Smooth muscle cell (in vitro differentiated cells): ENCODE data around the gene SPAG5. TPM values are rescaled to one million over a fixed set of nuclear protein-coding genes. Genes with fewer than 3 reads are reported as not detected.

ENCODE experiments used
- DNase-seq: peaks from one replicate; lab custom pipeline; 2025; ENCODE audit not compliant: unreplicated experiment; lab: John Stamatoyannopoulos, UW
- H2AFZ ChIP-seq: fragments of 200-600 bp; sonication (generic); 2 replicates; pipeline ENCODE4 v1.6.0; 2016; ENCODE audit warnings: antibody characterized with exemption, low read depth, mild to moderate bottlenecking
- H3F3A ChIP-seq: fragments of 200-600 bp; sonication (generic); 2 replicates; pipeline ENCODE4 v1.6.0; 2017; ENCODE audit warnings: antibody characterized with exemption, low read depth
- H3K27ac ChIP-seq: fragments of 200-600 bp; sonication (generic); 2 replicates; pipeline ENCODE4 v1.5.1; 2016; ENCODE audit warnings: low read depth, mild to moderate bottlenecking
- H3K27me3 ChIP-seq: fragments of 200-600 bp; sonication (generic); 2 replicates; pipeline ENCODE4 v1.6.1; 2016; ENCODE audit warnings: low read depth, mild to moderate bottlenecking
- H3K36me3 ChIP-seq: fragments of 200-600 bp; sonication (generic); 2 replicates; pipeline ENCODE4 v1.5.1; 2016; ENCODE audit warnings: low read depth
- H3K4me1 ChIP-seq: fragments of 200-600 bp; sonication (generic); 2 replicates; pipeline ENCODE4 v1.5.1; 2016; ENCODE audit warnings: low read depth
- H3K4me2 ChIP-seq: fragments of 200-600 bp; sonication (generic); 2 replicates; pipeline ENCODE4 v1.6.0; 2016; ENCODE audit warnings: mild to moderate bottlenecking
- H3K4me3 ChIP-seq: fragments of 200-600 bp; sonication (generic); 2 replicates; pipeline ENCODE4 v1.5.1; 2016; ENCODE audit warnings: mild to moderate bottlenecking
- H3K79me2 ChIP-seq: fragments of 200-600 bp; sonication (generic); 2 replicates; pipeline ENCODE4 v1.6.0; 2016; ENCODE audit warnings: low read depth, mild to moderate bottlenecking
- H3K9ac ChIP-seq: fragments of 200-600 bp; sonication (generic); 2 replicates; pipeline ENCODE4 v1.6.0; 2016; ENCODE audit warnings: low read depth
- H3K9me3 ChIP-seq: fragments of 200-600 bp; sonication (generic); replicated peaks from 2 replicates; pipeline ENCODE4 v1.5.1; 2016; ENCODE audit warnings: low read depth
- H4K20me1 ChIP-seq: fragments of 200-600 bp; sonication (generic); 2 replicates; pipeline ENCODE4 v1.6.0; 2016; ENCODE audit warnings: low read depth
- WGBS: methylation state at CpG from one replicate; pipeline ENCODE4 v1.1.7; 2016; ENCODE audit warnings: low lambda C conversion rate; 5-methylcytosine and 5-hydroxymethylcytosine counted together
- polyA plus RNA-seq: library from polyadenylated mRNA; unstranded; fragments of >200 nt; fragmentation: Nextera tagmentation; extraction: Ambion mirVana; gene quantifications from 2 replicates; pipeline ENCODE4 v1.2.1, GENCODE V29; 2016
- total RNA-seq: library from RNA; depleted of rRNA; stranded (reverse); fragments of >200 nt; gene quantifications from 2 replicates; pipeline ENCODE4 v1.2.3, GENCODE V29; 2014
- TF ChIP-seq, protein P1 (sequence below): fragments of 200-600 bp; sonication (generic); IDR thresholded peaks from 2 replicates; pipeline ENCODE4 v1.5.1; 2017; ENCODE audit warnings: borderline replicate concordance, mild to moderate bottlenecking, antibody characterized with exemption; ENCODE audit not compliant: insufficient read depth, poor library complexity, severe bottlenecking

SPAG5 gene
- total and polyA plus RNA-seq, 2 experiments from 2014 or later = 13.9 to 19.8 TPM

DNA sequence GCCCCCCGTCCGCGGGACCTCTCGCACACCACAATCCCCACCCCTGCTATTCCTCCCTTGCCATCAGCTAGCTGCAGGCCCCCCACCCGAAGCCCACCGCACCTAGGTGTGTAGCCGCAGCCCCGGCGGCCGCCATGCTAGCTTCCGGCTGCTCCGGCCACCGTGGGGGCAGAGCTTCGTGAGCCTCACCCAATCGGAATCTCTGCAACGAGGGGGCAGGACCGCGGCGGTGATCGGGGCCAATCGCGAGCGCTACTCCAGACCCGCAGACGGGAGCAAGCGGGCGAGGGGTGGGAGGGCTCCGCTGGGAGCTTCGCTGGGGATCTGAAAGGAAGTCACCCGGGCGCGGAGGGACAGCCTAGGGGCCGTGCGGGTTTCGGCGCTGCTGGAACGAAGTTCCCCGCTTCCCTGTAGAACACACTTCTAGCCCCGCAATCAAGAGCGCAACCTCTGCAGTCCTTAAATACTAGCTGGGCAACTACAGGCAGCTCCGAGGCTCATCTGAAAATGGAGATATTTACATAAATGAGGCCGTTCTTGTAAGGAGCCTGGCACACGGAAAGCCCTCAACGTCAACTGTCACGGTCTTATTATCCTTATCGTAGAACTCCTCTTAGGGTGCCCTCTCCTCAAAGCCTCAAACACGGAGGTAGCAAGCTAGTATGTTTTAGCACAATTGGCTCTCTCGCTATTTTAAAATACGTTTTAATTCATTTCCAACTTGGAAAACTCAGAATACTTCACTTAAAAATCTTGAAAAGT is 27.3 kb downstream of the SPAG5 start, which contains the start of gene PIGS:
PIGS (minus strand) TSS at position 164 of the 762 bp plus-strand sequence; CDS start at position 136, 28 bp downstream.
- DNase-seq = peak; percentile 83
- H3K4me1 ChIP-seq = peaks cover 10% of the 10 kb centered on the region
- peaks cover 30% of the 10 kb centered on the region for H3K79me2 ChIP-seq
- H3K9me3 ChIP-seq = no peaks in the 10 kb centered on the region
- TF ChIP-seq, protein P1, sequence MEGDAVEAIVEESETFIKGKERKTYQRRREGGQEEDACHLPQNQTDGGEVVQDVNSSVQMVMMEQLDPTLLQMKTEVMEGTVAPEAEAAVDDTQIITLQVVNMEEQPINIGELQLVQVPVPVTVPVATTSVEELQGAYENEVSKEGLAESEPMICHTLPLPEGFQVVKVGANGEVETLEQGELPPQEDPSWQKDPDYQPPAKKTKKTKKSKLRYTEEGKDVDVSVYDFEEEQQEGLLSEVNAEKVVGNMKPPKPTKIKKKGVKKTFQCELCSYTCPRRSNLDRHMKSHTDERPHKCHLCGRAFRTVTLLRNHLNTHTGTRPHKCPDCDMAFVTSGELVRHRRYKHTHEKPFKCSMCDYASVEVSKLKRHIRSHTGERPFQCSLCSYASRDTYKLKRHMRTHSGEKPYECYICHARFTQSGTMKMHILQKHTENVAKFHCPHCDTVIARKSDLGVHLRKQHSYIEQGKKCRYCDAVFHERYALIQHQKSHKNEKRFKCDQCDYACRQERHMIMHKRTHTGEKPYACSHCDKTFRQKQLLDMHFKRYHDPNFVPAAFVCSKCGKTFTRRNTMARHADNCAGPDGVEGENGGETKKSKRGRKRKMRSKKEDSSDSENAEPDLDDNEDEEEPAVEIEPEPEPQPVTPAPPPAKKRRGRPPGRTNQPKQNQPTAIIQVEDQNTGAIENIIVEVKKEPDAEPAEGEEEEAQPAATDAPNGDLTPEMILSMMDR = no peak
- H3K4me2 ChIP-seq = peak within 1 kb of the TSS; percentile 97
- no peaks in the 10 kb centered on the region for H3K36me3 ChIP-seq
- no peaks in the 10 kb centered on the region for H3K27me3 ChIP-seq
- no peaks in the 10 kb centered on the region for H3F3A ChIP-seq
- H3K4me3 ChIP-seq = peak within 1 kb of the TSS; percentile 88
- peak within 1 kb of the TSS; percentile 80 for H3K9ac ChIP-seq
- peak within 1 kb of the TSS; percentile 91 for H2AFZ ChIP-seq
- H3K27ac ChIP-seq = peak within 1 kb of the TSS; percentile 37
- 2% methylated on average over 45 of the region's 49 CpGs for WGBS
- peaks cover 8% of the 10 kb centered on the region for H4K20me1 ChIP-seq

DNA sequence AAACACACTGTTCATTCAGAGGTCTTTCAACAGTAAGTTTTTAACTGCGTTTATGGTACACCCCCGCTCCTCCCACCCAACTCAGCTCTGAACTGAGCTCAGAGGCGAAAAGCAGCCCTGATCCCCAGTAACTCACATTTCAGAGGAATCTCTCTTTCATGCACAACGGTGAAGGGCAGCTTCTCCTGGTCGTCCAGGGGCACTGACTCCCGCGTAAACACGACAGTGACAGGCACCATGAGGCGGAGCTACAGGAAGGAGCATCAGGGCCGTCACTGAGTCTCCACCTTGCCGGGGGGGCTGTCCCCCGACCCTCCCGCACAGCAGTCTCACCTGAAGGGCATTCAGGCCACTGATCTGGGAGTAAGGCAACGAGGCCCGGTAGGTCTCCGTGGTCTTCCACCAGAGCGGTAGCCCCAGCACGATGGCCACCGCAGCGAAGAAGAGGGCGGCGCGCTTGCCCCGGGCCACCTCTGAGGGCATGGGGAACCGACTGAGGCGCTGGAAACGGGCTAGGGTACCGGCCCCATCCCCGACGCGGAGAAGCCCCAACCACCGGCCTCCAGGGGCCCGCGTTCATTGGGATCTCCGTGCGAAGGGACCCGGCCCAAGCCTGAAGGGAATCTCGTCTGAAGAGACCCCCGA is 28.0 kb downstream of the SPAG5 start:
- no peak for DNase-seq
- H3K9ac ChIP-seq = peak overlapping the region; percentile 80
- no peaks in the 10 kb centered on the region for H3K27me3 ChIP-seq
- no peak overlapping the region for H3K27ac ChIP-seq
- TF ChIP-seq, protein P1 = no peak
- 2% methylated on average over 35 of the region's 39 CpGs for WGBS
- no peaks in the 10 kb centered on the region for H3K9me3 ChIP-seq
- peak overlapping the region; percentile 87 for H2AFZ ChIP-seq
- peaks cover 8% of the 10 kb centered on the region for H4K20me1 ChIP-seq
- peak overlapping the region; percentile 97 for H3K4me2 ChIP-seq
- peaks cover 30% of the 10 kb centered on the region for H3K79me2 ChIP-seq
- H3K4me1 ChIP-seq = peaks cover 7% of the 10 kb centered on the region
- H3F3A ChIP-seq = no peaks in the 10 kb centered on the region
- peak overlapping the region; percentile 88 for H3K4me3 ChIP-seq
- no peaks in the 10 kb centered on the region for H3K36me3 ChIP-seq

DNA sequence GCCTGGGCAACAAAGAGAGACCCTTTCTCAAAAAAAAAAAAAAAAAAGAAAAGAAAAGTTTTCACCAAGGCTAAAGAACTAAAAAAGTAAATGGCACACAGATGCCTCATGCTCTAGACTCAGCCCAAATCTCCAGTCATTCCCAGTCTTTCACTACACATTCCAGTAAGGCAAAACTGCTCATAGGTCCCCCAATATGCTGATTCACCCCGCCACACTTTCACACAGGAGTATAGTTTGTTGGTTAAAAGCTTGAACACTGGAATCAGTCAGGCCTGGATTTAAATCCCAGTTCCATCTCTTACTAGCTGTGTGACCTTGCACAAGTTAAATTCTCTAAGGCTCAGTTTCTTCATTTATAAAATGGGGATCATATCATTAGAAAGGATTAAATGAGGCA is 29.4 kb downstream of the SPAG5 start:
- Histone ChIP-seq H3K9ac (no peak overlapping the region), H2AFZ (no peak overlapping the region), H4K20me1 (peaks cover 15% of the 10 kb centered on the region), H3K27me3 (no peaks in the 10 kb centered on the region), H3K4me2 (no peak overlapping the region), H3K79me2 (peaks cover 33% of the 10 kb centered on the region), H3K36me3 (no peaks in the 10 kb centered on the region), H3K27ac (no peak overlapping the region), H3K4me3 (no peak overlapping the region), H3K4me1 (peaks cover 6% of the 10 kb centered on the region), H3F3A (no peaks in the 10 kb centered on the region), H3K9me3 (no peaks in the 10 kb centered on the region)
- no peak for DNase-seq
- TF ChIP-seq, protein P1 = no peak
- 100% methylated on average over 1 of the region's 1 CpG for WGBS
